Right renal pelvis (tissue), 4 donors: ENCODE data around the gene SREBF1. TPM values are rescaled to one million over a fixed set of nuclear protein-coding genes. Genes with fewer than 3 reads are reported as not detected.
"Not testable (repeated sequence)": the region's sequence is repeated elsewhere in the genome, so short reads cannot be mapped to it uniquely, and the experiment has no call there.

Source experiments
- DNase-seq, 4 donors: peaks; one replicate each; pipeline ENCODE4 v3.0.0-alpha.2; 2013; ENCODE audit warnings: low read depth in 4 of 4, low spot score in 3 of 4, missing footprints in 1 of 4
- polyA plus RNA-seq, 4 donors: library from polyadenylated mRNA; unstranded; fragments of 120-200 nt; gene quantifications; one replicate each; pipeline ENCODE4 v1.2.1, GENCODE V29; 2013; ENCODE audit not compliant: insufficient read length in 4 of 4

SREBF1 gene
- polyA plus RNA-seq, 4 donors = 37.3 to 58.2 (median 44.3) TPM

GRCh38 chr17:17814162-17815061, 22.4 kb downstream of the SREBF1 start:
- no peak for DNase-seq

- no peak for DNase-seq
These were observed 23.1 kb downstream of the SREBF1 start for GRCh38 chr17:17813725-17814095.

- DNase-seq = no peak
These were observed 23.6 kb downstream of the SREBF1 start for GRCh38 chr17:17813055-17813724.

GRCh38 chr17:17812211-17813054, 24.4 kb downstream of the SREBF1 start:
- DNase-seq = no peak

- peak in 1 of 4 donors; percentile 63 for DNase-seq
These were observed 25.2 kb downstream of the SREBF1 start for GRCh38 chr17:17811381-17812210.

- DNase-seq = no peak
These were observed 25.9 kb downstream of the SREBF1 start for GRCh38 chr17:17810895-17811248.

- DNase-seq = peak in 3 of 4 donors; percentile 58 to 68 (median 66)
These were observed 26.5 kb downstream of the SREBF1 start for GRCh38 chr17:17810084-17810894.

- DNase-seq = no peak
These were observed 27.2 kb downstream of the SREBF1 start for GRCh38 chr17:17809531-17810083.

GRCh38 chr17:17808706-17809432, 27.9 kb downstream of the SREBF1 start:
- DNase-seq = no peak

- not testable (repeated sequence) for DNase-seq
These were observed 28.6 kb downstream of the SREBF1 start for GRCh38 chr17:17808200-17808599.

GRCh38 chr17:17807440-17807839, 29.3 kb downstream of the SREBF1 start:
- DNase-seq = no peak

- no peak for DNase-seq
These were observed 30.0 kb downstream of the SREBF1 start for GRCh38 chr17:17806611-17807274.

GRCh38 chr17:17806035-17806434, 30.8 kb downstream of the SREBF1 start:
- DNase-seq = no peak

- DNase-seq = no peak
These were observed 31.2 kb downstream of the SREBF1 start for GRCh38 chr17:17805575-17805974.

- no peak for DNase-seq
These were observed 32.8 kb downstream of the SREBF1 start for GRCh38 chr17:17804007-17804406.

- DNase-seq = no peak
These were observed 34.8 kb downstream of the SREBF1 start for GRCh38 chr17:17801800-17802481.

GRCh38 chr17:17800504-17801021, 36.2 kb downstream of the SREBF1 start:
- no peak for DNase-seq
